Stimulated activated CD4-positive, alpha-beta T cell treated with anti-CD3 and anti-CD28 coated beads, Interleukin-12 subunit alpha, Interleukin-12 subunit beta, amount 100 ng/mL, for 24 hours (primary cell): ENCODE results near the gene FUBP1.
A peak's percentile ranks its signal among the peaks of the same experiment; 100 is the strongest.
"Not testable (repeated sequence)": the region's sequence is repeated elsewhere in the genome, so short reads cannot be mapped to it uniquely, and the experiment has no call there.

Experiments used
- DNase-seq, 2 experiments: peaks; one replicate each; pipeline ENCODE4 v3.0.0-alpha.2; 2020; ENCODE audit warnings: low read depth in 2 of 2

Gene FUBP1, protein sequence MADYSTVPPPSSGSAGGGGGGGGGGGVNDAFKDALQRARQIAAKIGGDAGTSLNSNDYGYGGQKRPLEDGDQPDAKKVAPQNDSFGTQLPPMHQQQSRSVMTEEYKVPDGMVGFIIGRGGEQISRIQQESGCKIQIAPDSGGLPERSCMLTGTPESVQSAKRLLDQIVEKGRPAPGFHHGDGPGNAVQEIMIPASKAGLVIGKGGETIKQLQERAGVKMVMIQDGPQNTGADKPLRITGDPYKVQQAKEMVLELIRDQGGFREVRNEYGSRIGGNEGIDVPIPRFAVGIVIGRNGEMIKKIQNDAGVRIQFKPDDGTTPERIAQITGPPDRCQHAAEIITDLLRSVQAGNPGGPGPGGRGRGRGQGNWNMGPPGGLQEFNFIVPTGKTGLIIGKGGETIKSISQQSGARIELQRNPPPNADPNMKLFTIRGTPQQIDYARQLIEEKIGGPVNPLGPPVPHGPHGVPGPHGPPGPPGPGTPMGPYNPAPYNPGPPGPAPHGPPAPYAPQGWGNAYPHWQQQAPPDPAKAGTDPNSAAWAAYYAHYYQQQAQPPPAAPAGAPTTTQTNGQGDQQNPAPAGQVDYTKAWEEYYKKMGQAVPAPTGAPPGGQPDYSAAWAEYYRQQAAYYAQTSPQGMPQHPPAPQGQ

DNA sequence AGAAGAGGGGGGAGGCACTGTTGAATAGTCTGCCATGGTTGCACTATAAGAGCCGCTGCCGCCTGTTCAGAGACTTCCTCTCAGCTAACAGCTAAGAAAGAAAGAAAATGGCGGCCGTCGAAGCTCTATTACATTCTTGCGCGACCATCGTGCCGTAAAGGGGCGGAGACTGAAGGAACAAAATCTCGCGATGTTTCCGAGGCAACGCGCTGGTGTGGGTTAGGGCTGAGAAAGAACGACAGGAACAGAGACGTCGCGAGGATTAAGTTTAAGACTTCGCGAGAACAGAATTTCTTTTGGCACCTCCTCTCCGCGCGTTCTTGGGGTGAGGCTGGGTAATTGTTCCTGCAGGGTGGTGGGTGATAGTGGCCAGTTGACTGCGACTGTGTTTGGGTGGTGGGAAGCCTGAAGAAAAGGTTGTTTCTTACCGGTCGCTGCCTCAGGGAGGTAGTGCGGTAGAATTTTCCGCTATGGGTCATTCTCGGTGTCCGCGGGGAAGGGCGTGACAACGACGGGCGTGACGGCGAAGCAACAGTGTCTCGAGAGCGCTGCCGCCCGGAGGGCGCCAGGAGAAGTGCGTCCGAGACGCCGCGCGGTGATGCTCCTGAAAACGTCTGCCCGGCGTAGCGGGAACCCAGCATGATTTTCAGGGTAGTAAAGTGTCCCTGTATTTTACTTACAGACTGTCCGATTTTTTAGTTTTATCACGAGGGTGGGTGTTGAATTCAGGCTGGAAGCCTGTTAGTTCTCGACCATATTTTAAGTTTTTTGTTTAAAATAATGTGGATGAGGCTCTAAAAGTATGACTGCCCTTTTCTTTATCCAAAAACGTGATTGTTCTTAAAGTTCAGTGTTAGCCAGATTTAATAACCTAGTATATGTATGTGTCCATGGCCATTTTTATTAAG, at the start of gene FUBP1:
Gene FUBP1, minus strand, starts transcription at position 104 of the 908 bp plus-strand sequence. Its CDS starts 68 bp downstream, at position 36.
- DNase-seq = peak; percentile 90 to 91

DNA sequence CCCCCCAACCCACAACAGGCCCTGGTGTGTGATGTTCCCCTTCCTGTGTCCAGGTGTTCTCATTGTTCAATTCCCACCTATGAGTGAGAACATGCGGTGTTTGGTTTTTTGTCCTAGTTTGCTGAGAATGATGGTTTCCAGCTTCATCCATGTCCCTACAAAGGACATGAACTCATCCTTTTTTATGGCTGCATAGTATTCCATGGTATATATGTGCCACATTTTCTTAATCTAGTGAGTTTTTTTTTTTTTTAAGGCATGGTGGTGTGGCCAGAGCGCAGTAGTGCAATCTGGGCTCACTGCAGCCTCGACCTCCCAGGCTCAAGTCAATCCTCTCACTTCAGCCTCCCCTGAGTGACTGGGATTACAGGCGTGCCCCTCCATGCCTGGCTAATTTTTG, 42.3 kb upstream of the FUBP1 start:
- not testable (repeated sequence) for DNase-seq

DNA sequence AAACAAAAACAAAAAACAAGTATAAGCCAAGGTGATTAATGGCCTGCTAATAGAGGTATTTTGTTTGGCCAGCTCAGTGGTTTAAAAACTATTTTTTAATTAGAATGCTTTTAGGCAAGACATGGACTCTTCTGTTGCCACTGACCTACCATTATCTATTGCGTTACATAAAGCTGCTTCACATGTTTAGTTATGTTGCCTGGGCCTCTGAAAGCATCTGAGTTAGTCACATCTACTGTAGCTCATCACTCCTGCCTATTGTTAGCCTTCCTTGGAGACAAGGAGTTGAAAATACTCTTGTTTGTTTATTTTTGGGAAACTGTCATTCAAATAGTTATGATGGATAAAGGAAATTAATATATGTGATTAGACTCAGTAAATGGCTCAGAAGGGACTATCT, 40.2 kb upstream of the FUBP1 start:
- DNase-seq = no peak

DNA sequence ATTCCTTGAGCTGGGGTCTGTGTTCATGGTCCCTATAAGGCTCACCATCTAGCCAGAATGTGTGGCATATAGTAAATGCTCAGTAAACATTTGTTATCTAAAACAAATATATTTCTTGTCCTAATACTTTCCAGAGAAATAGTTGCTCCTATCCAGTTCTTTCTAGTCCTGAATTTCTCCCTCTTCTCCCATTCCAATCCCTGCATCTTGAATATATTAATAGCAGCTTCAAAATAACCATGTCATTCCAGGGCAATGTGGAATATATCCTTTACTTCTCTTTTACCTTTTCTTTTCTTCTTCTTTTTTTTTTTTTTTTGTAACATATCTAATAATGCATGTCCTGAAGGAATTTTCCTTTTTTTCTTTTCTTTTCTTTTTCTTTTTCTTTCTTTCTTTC, 36.3 kb upstream of the FUBP1 start:
- DNase-seq = no peak

DNA sequence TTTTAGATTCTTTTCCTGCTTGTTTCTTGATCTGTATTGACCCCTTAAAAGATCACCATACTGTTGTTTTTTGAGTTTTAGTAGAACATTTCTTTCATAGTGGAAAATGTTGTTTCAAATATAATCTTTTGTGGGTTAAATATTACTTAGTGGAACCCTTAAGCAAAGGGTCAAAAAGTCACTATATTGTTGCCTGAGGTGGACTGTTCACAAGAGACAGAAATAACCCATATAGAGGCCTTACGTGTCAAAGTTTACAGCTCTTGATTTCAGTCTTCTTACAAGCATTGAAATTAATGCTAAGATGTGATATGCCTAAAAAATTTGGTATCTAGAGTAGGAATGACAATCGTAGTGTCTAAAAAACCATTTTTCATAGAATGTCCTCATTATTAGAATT, 32.2 kb upstream of the FUBP1 start:
- DNase-seq = no peak

DNA sequence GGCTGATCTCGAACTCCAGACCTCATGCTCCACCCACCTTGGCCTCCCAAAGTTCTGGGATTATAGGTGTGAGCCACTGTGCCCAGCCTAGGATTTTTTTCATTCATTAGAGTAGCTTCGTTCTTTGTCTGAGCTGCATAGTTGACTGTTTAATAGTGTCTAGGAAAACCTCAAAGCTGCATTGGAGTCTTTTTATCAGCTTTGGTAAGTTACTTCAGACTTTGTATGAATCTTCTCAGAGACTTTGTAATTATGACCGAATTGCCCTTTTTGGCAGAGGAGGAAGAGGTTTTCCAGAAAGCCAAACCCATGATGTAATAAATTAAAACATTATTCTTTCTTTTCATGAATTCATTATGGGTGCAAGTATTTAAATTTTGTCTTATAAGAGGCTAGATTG, 31.0 kb upstream of the FUBP1 start:
- DNase-seq = no peak

DNA sequence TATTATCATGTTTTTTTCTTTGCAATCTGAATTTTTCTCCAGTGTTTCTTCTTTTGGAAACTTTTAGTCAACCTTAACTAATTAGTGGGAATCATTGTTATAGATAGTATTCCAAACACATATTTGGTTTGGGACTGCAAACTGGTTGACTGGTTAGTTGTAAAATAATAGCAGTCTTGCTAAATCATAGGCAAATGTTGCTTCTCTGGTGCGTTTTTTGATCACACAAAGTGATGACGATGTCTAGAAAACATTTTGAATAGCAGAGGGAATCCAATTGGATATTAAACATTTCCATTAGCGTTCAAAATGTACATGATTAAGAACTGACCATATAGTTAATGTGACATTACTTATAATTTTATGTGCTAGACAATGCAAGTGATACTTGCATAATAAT, 30.4 kb upstream of the FUBP1 start:
- no peak for DNase-seq

DNA sequence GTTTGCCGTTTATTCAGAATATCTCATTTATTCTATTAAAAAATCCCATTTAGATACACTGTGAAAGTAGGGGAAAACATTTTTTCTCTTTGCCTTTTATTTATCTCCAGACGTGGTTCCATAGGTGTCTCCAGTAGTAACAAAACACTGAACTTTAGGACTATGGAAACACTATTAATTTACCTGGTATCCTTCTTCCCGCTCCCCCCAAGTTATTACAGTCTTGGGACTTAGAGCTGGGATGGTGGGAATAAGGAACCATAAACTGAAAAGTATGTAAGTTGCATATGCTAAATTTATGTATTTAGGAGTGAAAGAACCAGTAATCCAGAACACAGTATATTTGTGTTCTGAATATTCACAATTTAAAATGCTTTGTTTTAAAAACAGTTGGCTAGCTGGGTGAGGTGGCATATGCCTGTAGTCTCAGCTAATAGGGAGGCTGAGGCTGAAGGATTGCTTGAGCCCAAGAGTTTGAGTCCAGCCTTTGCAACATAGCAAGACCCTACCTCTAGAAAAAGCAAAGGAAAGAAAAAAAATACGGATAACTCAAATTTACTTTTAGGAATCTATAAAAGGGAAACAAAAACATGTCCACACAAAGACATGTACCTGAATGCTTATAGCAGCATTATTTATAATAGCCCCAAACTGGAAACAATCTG, 28.9 kb upstream of the FUBP1 start:
- DNase-seq = no peak

DNA sequence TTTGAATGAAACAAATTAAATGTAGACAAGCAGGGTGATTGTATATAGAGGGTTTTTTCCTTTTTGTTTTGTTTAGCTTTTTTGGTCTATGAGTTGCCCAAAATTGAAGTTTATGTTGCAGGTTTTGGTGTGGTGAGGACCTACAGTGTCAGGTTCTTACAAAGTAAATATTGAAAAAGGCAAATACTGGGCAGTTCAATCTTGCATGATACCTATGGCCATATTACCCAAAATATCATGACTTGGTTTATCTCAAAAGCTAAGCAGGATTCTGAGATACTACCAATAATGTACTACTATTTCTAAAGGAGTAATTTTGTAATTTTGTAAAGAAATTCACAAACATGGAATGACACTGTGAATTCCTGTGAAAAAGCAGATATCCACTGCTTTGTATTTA, 27.6 kb upstream of the FUBP1 start:
- no peak for DNase-seq

DNA sequence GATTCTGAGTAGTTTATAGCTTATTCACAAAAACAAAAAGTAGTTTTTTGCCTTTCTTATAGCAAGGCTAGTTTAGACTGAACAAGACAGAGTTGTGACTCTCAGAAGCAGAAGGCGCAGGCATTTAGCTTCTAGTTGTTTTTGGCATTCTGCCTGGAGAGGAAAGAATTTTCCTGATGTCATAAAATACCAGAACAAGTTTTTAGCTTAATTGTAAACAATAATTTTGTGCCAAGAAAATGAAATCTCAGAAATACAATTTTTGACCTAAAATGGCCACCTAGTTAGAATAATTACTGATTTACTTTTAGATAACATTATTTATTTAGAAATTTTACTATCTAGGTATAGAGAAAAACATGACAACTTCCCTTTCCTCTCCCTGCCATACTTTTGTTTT, 26.9 kb upstream of the FUBP1 start:
- no peak for DNase-seq

DNA sequence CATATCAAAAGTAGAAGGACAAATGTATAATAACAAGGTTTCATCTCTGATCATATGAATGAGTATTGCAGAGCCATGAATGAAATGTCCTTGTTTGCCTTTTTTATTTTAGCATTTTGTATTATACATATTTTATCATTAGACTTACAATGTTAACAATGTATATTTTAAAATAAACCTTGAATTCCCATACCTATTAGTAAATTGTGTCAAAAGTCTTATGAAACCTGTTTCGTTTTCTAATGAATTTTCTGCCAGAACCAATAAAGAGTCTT, 26.5 kb upstream of the FUBP1 start:
- no peak for DNase-seq

DNA sequence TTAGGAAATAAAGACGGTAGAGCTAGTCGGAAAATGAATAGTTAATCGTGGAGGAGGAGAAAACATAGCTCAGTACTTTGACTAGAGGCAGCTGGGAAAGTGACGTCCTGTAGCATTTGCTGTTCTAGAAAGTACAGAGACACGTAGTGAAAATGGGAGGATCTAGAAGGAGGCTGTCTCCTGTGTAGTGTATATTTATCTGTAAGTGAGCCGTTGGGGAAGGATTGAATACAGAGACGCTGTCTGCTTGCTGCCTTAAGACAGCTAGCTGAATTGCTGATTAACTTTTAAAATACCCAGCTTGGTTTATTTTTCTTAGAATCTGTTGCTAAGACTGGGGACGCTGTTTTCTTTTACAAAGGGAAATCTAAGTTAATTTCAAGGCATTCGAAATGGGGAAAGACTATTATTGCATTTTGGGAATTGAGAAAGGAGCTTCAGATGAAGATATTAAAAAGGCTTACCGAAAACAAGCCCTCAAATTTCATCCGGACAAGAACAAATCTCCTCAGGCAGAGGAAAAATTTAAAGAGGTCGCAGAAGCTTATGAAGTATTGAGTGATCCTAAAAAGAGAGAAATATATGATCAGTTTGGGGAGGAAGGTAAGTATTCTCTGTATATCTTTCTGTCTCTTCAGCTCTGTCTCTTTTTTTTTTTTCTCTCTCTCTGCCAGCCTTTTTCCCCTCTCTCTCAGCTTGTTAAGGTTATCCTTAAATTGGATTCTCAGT, 26.0 kb upstream of the FUBP1 start, which contains the start of gene DNAJB4:
Gene DNAJB4, plus strand, starts transcription at position 221 of the 729 bp plus-strand sequence. Its CDS starts 172 bp downstream, at position 393.
- peak; percentile 30 to 35 for DNase-seq

DNA sequence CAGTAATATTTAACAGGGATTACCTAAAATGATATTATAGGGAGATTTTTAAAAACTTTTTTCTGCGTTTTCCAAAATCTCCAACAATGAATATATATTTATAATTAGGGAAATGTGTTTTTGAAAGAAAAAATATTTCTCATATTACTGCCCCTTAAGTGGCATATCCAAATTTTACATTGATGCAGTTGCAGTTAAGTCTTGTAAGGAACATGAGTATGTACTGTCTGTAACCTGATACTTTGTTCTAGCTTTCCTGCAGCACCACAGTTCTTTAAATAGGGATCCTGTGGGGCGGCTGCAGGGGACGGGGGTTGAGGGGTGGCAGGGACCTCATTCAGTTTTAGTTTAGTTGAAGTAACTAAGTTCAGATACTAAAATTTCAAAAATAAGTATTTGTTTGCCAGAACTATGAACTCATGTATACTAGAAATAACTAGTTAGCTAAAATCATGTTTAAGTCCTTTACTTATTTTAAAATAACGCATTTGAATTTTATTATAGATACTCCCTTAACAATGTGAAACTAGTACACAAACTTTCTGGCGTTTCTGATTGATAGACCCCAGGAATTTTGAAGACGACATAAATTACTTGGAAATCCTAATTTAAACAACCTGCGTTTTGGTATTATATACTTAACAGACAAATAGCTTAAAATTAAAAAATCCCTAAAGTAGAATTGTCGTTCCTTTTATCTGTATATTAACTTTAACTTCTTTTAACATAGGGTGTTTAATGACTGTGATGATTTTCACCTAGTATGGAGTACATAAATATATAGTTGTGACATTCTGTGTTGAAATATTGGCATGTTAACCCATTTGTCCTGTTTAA, 25.2 kb upstream of the FUBP1 start:
- DNase-seq = peak; percentile 14 to 20

DNA sequence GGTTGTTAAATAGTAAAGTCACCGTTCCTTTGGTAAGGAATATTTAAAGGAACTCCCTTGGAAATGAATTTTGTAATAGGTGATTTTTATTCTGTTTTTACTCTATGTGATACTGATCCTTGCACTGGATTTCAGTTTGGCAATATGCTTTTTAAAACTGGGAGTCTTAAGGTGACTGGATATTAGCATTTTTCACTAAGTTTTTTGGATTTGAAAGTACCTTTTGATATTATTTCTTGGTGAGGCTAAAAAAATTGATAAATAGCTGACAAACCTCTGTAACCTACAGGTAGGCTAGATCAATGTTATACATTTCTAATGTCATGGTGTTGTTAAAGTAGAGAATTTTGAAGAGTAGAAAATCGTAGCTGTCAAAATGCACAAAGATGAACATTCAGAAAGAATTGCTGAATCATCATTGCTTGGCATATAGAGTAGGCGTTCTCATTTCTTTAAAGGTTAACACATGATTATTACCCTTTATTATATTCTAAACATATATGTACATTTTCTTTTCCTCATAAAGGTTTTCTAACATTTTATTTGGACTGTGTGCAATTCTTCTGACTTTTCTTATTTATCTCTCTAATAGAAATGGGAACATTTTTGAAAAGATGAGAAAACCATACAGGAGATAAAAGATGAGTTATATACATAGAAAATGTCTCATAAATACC, 24.3 kb upstream of the FUBP1 start:
- no peak for DNase-seq

DNA sequence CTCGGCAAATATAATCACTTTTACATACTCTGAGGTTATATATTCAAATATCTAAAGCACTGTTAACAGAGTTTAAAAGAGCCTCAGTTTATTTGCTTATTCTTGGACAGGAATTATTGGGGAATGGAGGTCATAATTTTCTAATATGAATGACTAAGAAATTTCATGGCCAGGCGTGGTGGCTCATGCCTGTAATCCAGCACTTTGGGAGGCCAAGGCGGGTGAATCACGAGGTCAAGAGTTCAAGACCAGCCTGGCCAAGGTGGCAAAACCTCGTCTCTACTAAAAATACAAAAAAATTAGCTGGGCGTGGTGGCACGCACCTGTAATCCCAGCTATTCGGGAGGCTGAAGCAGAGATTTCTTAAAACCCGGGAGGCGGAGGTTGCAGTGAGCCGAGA, 21.7 kb upstream of the FUBP1 start:
- not testable (repeated sequence) for DNase-seq

DNA sequence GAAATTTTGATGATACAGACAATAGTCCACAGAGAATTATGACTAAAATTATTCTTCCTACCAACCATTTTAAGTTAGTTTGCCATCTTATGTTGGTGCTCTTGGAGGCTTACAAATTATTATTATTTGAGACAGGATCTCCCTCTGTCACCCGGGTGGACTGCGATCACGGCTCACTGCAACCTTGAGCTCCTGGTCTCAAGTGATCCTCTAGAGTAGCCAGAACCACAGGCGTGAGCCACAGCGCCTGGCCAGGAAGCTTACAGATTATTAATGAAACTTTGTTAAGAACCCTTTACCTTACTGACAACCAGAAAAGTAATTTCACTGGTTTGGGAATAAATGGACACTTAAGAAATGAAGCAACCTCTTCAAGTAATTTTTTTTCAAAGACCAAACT, 17.9 kb upstream of the FUBP1 start:
- no peak for DNase-seq

DNA sequence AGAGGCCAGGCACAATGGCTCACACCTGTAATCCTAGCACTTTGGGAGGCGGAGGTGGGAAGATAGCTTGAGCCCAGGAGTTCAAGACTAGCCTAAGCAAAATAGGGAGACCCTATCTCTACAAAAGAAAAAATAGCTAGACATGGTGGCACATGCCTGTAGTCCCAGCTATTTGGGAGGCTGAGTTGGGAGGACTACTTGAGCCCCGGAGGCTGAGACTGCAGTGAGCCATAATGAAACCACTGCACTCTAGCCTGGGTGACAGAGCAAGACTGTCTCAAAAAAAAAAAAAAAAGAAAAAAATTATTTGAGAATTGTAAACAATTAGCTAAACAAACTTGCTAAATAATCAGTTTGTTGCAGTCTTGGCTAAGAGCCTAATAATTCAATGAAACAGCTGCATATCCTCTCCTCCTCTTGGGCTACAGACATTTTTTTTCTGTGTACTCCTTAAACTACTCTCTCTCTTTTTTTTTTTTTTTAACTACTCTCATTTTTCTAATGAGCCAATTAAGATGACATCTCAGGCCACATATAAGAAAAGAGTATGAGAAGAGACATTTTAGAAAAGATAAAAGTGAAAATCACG, 15.3 kb upstream of the FUBP1 start:
- DNase-seq = no peak

DNA sequence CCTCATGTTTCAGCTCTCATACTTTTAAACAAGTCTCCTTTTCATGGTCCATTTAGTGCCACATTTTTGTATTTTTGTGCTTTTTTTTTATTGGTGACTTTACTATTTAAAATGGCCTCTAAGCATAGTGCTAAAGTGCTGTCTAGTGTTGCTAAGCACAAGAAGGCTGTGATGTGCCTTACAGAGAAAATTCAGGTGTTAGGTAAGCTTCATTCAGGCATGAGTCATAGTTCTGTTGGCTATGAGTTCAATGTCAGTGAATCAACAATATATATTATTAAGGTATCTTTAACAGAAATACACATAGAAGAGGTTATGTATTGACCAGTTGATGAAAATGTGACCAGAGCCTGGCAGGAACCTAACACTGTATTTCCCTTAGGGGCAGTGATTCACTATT, 12.8 kb upstream of the FUBP1 start:
- DNase-seq = no peak

DNA sequence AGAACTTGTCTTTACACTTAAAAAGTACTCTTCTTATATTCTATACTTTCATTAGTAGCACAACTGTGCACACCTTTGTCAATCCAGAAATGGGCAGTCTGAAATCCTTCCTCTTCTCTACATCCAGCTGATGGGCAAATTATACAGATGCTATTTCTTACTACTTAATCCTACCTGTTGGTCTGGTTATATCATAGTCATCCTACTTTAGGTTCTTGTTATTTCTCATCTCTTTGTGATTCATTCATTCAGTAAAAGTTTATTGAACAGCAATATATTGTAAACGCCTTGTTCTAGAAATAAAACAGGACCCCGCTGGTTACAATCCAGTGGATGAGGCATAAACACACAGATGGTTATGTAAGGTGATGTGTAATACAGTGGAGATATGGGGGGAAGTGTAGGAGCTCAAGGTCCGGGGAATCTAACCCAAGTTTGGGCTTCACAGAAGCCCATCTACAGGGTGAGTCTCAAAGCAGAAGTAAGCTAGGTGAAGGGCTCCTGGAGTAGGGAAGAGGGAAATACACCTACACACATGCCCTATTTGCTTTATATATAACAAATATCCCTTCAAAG, 11.8 kb upstream of the FUBP1 start:
- DNase-seq = no peak
